Heart left ventricle (tissue), 16 donors: ENCODE data around the gene CNOT10. TPM values are rescaled to one million over a fixed set of nuclear protein-coding genes. Genes with fewer than 3 reads are reported as not detected.
A peak's percentile ranks its signal among the peaks of the same experiment; 100 is the strongest.

Source experiments
- ATAC-seq, 4 donors: fragments of 200-7000 bp; cut with Tn5 transposase; one replicate each; pipeline ENCODE4 v1.9.1; 2020 to 2022; ENCODE audit warnings: moderate library complexity in 4 of 4, mild to moderate bottlenecking in 3 of 4, moderate number of reproducible peaks in 1 of 4
- DNase-seq, 5 donors: peaks; one replicate each; pipeline ENCODE4 v3.0.0-alpha.2; 2020
- H3K27ac ChIP-seq, 12 donors: fragments of 200-600 bp; sonication (generic) in 4 of 12; one replicate each; pipeline versions ENCODE4 v1.5.0 to v1.8.0; 2016 to 2022; ENCODE audit warnings: mild to moderate bottlenecking in 2 of 12
- H3K27me3 ChIP-seq, 9 donors: fragments of 200-600 bp; sonication (generic) in 2 of 9; one replicate each; pipeline versions ENCODE4 v1.5.1 to v1.8.0; 2016 to 2022; ENCODE audit warnings: mild to moderate bottlenecking in 3 of 9
- H3K36me3 ChIP-seq, 9 donors: fragments of 200-600 bp; sonication (generic) in 2 of 9; one replicate each; pipeline versions ENCODE4 v1.5.0 to v1.8.0; 2018 to 2022; ENCODE audit warnings: mild to moderate bottlenecking in 2 of 9
- H3K4me1 ChIP-seq, 12 donors: fragments of 200-600 bp; sonication (generic) in 4 of 12; one replicate each; pipeline versions ENCODE4 v1.5.0 to v1.8.0; 2016 to 2022; ENCODE audit warnings: mild to moderate bottlenecking in 3 of 12
- H3K4me3 ChIP-seq, 12 donors: fragments of 200-600 bp; sonication (generic) in 4 of 12; one replicate each; pipeline versions ENCODE4 v1.5.0 to v1.8.0; 2017 to 2022; ENCODE audit warnings: mild to moderate bottlenecking in 9 of 12, moderate library complexity in 4 of 12
- H3K9me3 ChIP-seq, 12 donors: fragments of 200-600 bp; sonication (generic) in 4 of 12; one replicate each; pipeline versions ENCODE4 v1.5.0 to v1.8.0; 2016 to 2022; ENCODE audit warnings: mild to moderate bottlenecking in 1 of 12
- CTCF ChIP-seq, 12 donors: fragments of 200-600 bp; sonication (generic) in 4 of 12; IDR thresholded peaks; one replicate each; pipeline versions ENCODE4 v1.5.0 to v1.8.0; 2018 to 2022; ENCODE audit warnings: antibody characterized with exemption in 12 of 12, mild to moderate bottlenecking in 5 of 12
- POLR2A ChIP-seq, 2 donors: fragments of 450-650 bp; IDR thresholded peaks; one replicate each; pipeline ENCODE4 v1.6.1; 2017; ENCODE audit warnings: antibody characterized with exemption in 2 of 2, mild to moderate bottlenecking in 2 of 2, moderate library complexity in 2 of 2
- WGBS, 4 donors: extraction: QIAGEN DNeasy Blood & Tissue Kit in 2 of 4; methylation state at CpG; one replicate each; pipeline versions ENCODE4 v1.1.5 to v1.1.7; 2013 to 2018; 5-methylcytosine and 5-hydroxymethylcytosine counted together
- intact Hi-C, 10 donors: fragments of 100-400 bp; cut with DNase I; formaldehyde crosslinking; loops; one replicate each; pipeline versions ENCODE4 v1.11.1 to v1.14.2; 2022
- polyA plus RNA-seq, 2 donors: library from polyadenylated mRNA; stranded (reverse); fragments of 200-250 nt; gene quantifications; one replicate each; pipeline ENCODE4 v1.2.3, GENCODE V29; 2013
- total RNA-seq, 9 donors: library from RNA; depleted of rRNA in 2 of 9; stranded (reverse); fragments of >200 nt in 2 of 9; fragmentation: NEBNext Ultra II Directional in 3 of 9; extraction: Animal tissue kit (Norgen Biotek cat#: 25700) in 3 of 9; gene quantifications; one replicate each; pipeline versions ENCODE4 v1.1.0 to v1.2.4, GENCODE V29; 2016 to 2023
- donor health status: ischemic (EF 13 %, LVEDD 7.1; RV severe dilation, severe dysfunction).
- donor health status: healthy with polysubstance abuse.
- donor health status: DM: no; HTN: yes; CAD: no.
- donor health status: DM: no; HTN: no; CAD: no.
- donor health status: ischemic (EF 25% LVEDD 6.9; RV normal size, moderate dysfunction).
- donor health status: ischemic (EF 25% LVEDD 5.7; RV mildly dilated, moderate dysfunction).
- donor health status: healthy.
- donor health status: DM: yes; HTN: yes; CAD: no.
- donor health status: ischemic (EF 35%, LVEDD 5.7; RV mildly dilated, moderate dysfunction).
- donor health status: nonischemic (EF 11% LVEDD 7.7; RV severe dilation, severe dysfunction).
- donor health status: DM: yes; HTN: yes; CAD: no.
- donor health status: PGD.
- donor health status: ischemic (EF 29% LVEDD 5.4; RV normal size, mild dysfunction).
- donor health status: nonischemic (EF 23%, LVEDD 6.1; RV moderate dilation, normal function).

The CNOT10 gene
- total and polyA plus RNA-seq, 11 donors = 6.3 to 23.3 (median 15.9) TPM

- H3K36me3 ChIP-seq = peaks cover 0 to 2% (median under 1%) of the 10 kb centered on the region in 9 donors
- H3K27me3 ChIP-seq = no peaks in the 10 kb centered on the region
- H3K4me1 ChIP-seq = peaks cover 0 to 39% (median 0%) of the 10 kb centered on the region in 12 donors
- intact Hi-C loops = no loop called here
- 79 to 83% (median 81%) methylated on average over 2 of the region's 2 CpGs for WGBS, 4 donors
- peak overlapping the region in 1 of 12 donors; percentile 52 for H3K27ac ChIP-seq
- no peak for ATAC-seq
- no peak for DNase-seq
- H3K9me3 ChIP-seq = no peaks in the 10 kb centered on the region
- TF ChIP-seq CTCF (IDR thresholded peaks at IDR 0.05) = no peak
- no peak for TF ChIP-seq POLR2A (IDR thresholded peaks at IDR 0.05)
- H3K4me3 ChIP-seq = no peak overlapping the region
Measured at GRCh38 chr3:32698506-32698905, 13.5 kb downstream of the CNOT10 start.

GRCh38 chr3:32699429-32699828 is 14.4 kb downstream of the CNOT10 start:
- Histone ChIP-seq H3K36me3 (peaks cover 0 to under 1% (median 0%) of the 10 kb centered on the region in 9 donors), H3K9me3 (no peaks in the 10 kb centered on the region), H3K4me3 (no peak overlapping the region), H3K27me3 (no peaks in the 10 kb centered on the region), H3K27ac (no peak overlapping the region), H3K4me1 (peaks cover 0 to 44% (median 0%) of the 10 kb centered on the region in 12 donors)
- TF ChIP-seq CTCF (IDR thresholded peaks at IDR 0.05) (no peak), POLR2A (IDR thresholded peaks at IDR 0.05) (no peak)
- WGBS, 4 donors = 71 to 80% (median 74%) methylated on average over 2 of the region's 2 CpGs
- no peak for DNase-seq
- no peak for ATAC-seq
- intact Hi-C loops = no loop called here

GRCh38 chr3:32700244-32700643 is 15.3 kb downstream of the CNOT10 start:
- 72 to 80% (median 79%) methylated on average over 6 of the region's 6 CpGs for WGBS, 4 donors
- peaks cover 0 to 2% (median 0%) of the 10 kb centered on the region in 9 donors for H3K36me3 ChIP-seq
- ATAC-seq (no peak), DNase-seq (no peak)
- H3K27ac ChIP-seq = no peak overlapping the region
- no peak for TF ChIP-seq CTCF (IDR thresholded peaks at IDR 0.05)
- TF ChIP-seq POLR2A (IDR thresholded peaks at IDR 0.05) = no peak
- peaks cover 0 to 44% (median 0%) of the 10 kb centered on the region in 12 donors for H3K4me1 ChIP-seq
- no peak overlapping the region for H3K4me3 ChIP-seq
- intact Hi-C loops = no loop called here
- H3K9me3 ChIP-seq = no peaks in the 10 kb centered on the region
- no peaks in the 10 kb centered on the region for H3K27me3 ChIP-seq

DNA sequence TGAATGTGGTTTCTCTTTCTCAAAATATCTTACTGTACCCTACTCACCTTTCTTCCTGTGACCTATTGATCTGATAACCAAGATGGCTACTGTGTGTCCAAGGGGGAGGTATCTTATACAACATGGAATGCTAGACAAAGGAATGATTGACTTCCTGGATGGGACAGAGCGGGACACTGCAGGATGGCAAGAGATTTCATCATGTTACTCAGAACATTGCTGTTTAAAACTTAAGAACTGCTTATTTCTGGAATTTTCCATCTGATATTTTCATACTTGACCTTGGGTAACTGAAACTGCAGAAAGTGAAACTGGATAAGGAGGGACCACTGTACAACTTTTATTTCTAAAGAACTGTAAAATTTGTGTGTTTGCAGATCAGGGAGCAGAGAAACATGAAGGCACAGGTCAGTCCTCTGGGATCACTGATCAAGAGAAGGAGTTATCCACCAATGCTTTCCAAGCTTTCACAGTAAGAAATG is 18.5 kb downstream of the CNOT10 start:
- Histone ChIP-seq H3K27ac (peak overlapping the region in 1 of 12 donors; percentile 19), H3K4me3 (no peak overlapping the region), H3K9me3 (no peaks in the 10 kb centered on the region), H3K27me3 (no peaks in the 10 kb centered on the region), H3K4me1 (peaks cover 0 to 58% (median 4%) of the 10 kb centered on the region in 12 donors), H3K36me3 (peaks cover 0 to 7% (median under 1%) of the 10 kb centered on the region in 9 donors)
- no peak for TF ChIP-seq POLR2A (IDR thresholded peaks at IDR 0.05)
- TF ChIP-seq CTCF (IDR thresholded peaks at IDR 0.05) = no peak
- intact Hi-C loops = no loop called here
- ATAC-seq (no peak), DNase-seq (no peak)
- 72 to 90% (median 84%) methylated on average over 1 of the region's 1 CpG for WGBS, 4 donors
